HepG2 (cell line): Measurements from ENCODE around the gene RNFT2.

Experiments used
- CTCF ChIP-seq: sonication (generic); formaldehyde crosslinking; IDR thresholded peaks from 2 replicates; pipeline ENCODE4 v1.5.0; 2020; ENCODE audit warnings: mild to moderate bottlenecking, missing genetic modification reagents, moderate library complexity
- GMEB1 ChIP-seq: sonication (generic); formaldehyde crosslinking; IDR thresholded peaks from 2 replicates; pipeline ENCODE4 v1.5.1; 2020; ENCODE audit warnings: missing genetic modification reagents, mild to moderate bottlenecking, borderline replicate concordance
- KMT2A ChIP-seq: sonication (generic); formaldehyde crosslinking; IDR thresholded peaks from 2 replicates; pipeline ENCODE4 v1.4.0; 2020; ENCODE audit warnings: missing genetic modification reagents
- LBX2 ChIP-seq: sonication (generic); formaldehyde crosslinking; IDR thresholded peaks from 2 replicates; pipeline ENCODE4 v1.5.0; 2020; ENCODE audit warnings: missing genetic modification reagents, mild to moderate bottlenecking, borderline replicate concordance
- MAX ChIP-seq: IDR thresholded peaks from 2 replicates; pipeline ENCODE4 v1.6.1; 2012; ENCODE audit warnings: inconsistent platforms
- NR2C2 ChIP-seq: sonication (generic); formaldehyde crosslinking; IDR thresholded peaks from 2 replicates; pipeline ENCODE4 v1.4.0; 2020; ENCODE audit warnings: missing genetic modification reagents, mild to moderate bottlenecking, moderate library complexity, borderline replicate concordance
- ZNF639 ChIP-seq: conservative IDR thresholded peaks from 2 replicates; pipeline ENCODE4 v1.6.1; 2018; ENCODE audit warnings: missing genetic modification reagents
- ZNF777 ChIP-seq: sonication (generic); formaldehyde crosslinking; IDR thresholded peaks from 2 replicates; pipeline ENCODE4 v1.4.0; 2020; ENCODE audit warnings: missing genetic modification reagents

GRCh38 chr12:116880817-116881324, 142.8 kb downstream of the RNFT2 start:
- TF ChIP-seq CTCF (CRISPR knock-in tag) (peak; percentile 23; the same call in 1 of the 2 replicates), MAX (peak; percentile 57), GMEB1 (CRISPR knock-in tag) (no peak), LBX2 (CRISPR knock-in tag) (no peak), ZNF639 (CRISPR knock-in tag) (no peak), KMT2A (CRISPR knock-in tag) (no peak), NR2C2 (CRISPR knock-in tag) (no peak), ZNF777 (CRISPR knock-in tag) (no peak)
